Astrocyte of the cerebellum (primary cell): ENCODE results near the gene RFPL3.

Experiments
- DNase-seq: peaks from one replicate; pipeline ENCODE4 v3.0.0-alpha.2; 2011; ENCODE audit warnings: low read depth
- H3K4me3 ChIP-seq: 2 replicates; pipeline ENCODE4 v1.5.1; 2011; ENCODE audit warnings: mild to moderate bottlenecking, low read depth, low read length, moderate library complexity
- CTCF ChIP-seq: IDR thresholded peaks from 2 replicates; pipeline ENCODE4 v1.5.1; 2012; ENCODE audit warnings: low read length, low read depth, moderate library complexity, mild to moderate bottlenecking; ENCODE audit errors: missing control alignments
- in situ Hi-C: cut with HindIII; loops from 2 replicates; pipeline ENCODE4 v1.10.0; 2017; ENCODE audit warnings: low sequenced_read_pairs

RFPL3 gene

GRCh38 chr22:32313532-32313931 lies 44.1 kb upstream of the RFPL3 start:
- no peak for DNase-seq
- no peak for TF ChIP-seq CTCF
- no peak overlapping the region for H3K4me3 ChIP-seq
- in situ Hi-C loops = no loop called here

GRCh38 chr22:32317524-32317923 lies 40.1 kb upstream of the RFPL3 start:
- in situ Hi-C loops = no loop called here
- H3K4me3 ChIP-seq = no peak overlapping the region
- no peak for TF ChIP-seq CTCF
- no peak for DNase-seq

- in situ Hi-C loops = no loop called here
- no peak for TF ChIP-seq CTCF
- no peak for DNase-seq
These were observed 39.3 kb upstream of the RFPL3 start for GRCh38 chr22:32318361-32318760.

GRCh38 chr22:32319861-32320406 lies 37.7 kb upstream of the RFPL3 start:
- no peak for TF ChIP-seq CTCF
- no peak overlapping the region for H3K4me3 ChIP-seq
- DNase-seq = no peak
- in situ Hi-C loops = no loop called here

More at GRCh38 chr22:32318361-32318760, 39.3 kb upstream of the RFPL3 start:
- H3K4me3 ChIP-seq = no peak overlapping the region

GRCh38 chr22:32322986-32323385 lies 34.7 kb upstream of the RFPL3 start:
- DNase-seq = no peak
- no peak overlapping the region for H3K4me3 ChIP-seq
- no peak for TF ChIP-seq CTCF
- in situ Hi-C loops = no loop called here

- in situ Hi-C loops = no loop called here
- no peak for DNase-seq
- H3K4me3 ChIP-seq = no peak overlapping the region
- TF ChIP-seq CTCF = no peak
These were observed 34.0 kb upstream of the RFPL3 start for GRCh38 chr22:32323513-32324164.
